Fibroblast of skin of left quadriceps (primary cell): Measurements from ENCODE around the gene CCNK.

Experiments
- DNase-seq, 2 experiments: peaks; one replicate each; pipeline ENCODE4 v3.0.0-alpha.2; 2013; ENCODE audit warnings: low read depth in 2 of 2

Gene CCNK

DNA sequence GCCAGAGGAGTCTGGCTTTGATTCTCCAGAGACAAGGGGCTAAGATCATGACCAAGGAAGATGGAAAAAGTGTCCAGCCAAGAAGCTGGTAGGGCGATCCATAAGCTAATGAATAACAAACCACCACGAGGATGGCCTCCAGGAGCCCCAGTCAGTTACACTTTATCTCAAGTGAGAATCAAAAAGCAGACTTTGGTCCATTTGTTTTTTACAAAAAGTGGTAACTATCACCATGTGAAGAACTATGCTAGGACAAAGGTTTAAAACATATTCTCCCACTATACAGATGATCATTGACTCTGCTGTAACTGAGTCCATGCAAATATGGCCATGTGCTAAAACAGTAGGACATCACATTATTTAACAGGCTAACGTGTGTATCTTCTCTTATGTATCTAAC lies 14.5 kb upstream of the CCNK start:
- no peak for DNase-seq

DNA sequence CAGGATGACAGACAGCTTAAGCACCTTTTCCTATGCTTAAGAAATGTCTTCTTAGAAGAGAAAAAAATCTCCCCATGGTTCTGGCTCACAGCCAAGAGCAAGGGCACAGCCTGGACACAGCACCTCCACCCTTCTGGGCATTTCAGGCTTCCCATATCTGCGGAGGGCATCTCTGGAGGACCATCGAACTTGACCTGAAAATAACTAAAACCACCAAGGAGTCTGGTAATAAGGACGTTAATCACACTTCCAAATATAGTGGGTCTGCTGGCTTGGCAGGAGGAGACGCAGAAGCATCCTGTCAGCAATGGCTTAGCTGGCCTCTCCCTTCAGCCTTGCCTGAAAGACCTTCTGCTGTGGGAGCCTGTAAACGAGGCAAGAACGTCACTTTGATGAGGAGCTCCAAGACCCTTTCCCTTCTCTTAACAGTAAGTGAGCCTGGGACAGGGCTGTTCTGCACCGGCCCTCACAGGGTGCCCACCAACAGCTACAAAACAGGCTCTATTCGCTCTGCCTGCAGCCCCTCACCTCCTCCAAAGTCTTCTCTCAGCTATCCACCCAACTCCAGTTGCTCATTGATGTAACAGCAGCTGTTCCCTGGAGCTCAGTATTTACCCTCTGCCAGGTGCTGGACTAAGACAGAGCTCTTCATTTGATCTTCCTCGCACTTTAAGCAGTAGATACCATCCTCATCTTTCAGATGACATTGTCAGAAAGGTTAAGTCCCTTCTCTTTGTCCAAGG lies 13.7 kb upstream of the CCNK start:
- DNase-seq, result no peak

DNA sequence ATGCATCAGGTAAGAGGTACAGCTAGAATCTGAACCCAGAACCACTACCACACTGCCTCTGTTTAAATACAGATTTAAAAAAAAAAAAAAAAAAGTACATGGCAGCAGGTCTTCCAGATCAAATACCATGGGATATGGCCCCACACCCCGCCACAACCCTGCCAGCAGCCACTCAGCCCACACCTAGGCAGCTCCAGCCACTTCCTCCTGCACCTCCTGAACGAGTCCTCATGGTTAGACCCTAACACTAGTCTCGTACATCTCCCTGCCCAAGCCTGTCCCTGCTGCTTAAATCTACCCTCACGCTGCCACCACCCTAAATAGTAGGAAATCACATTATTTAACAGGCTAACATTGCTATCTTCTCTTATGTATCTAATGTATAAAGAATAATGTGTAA lies 13.1 kb upstream of the CCNK start:
- DNase-seq, result no peak

DNA sequence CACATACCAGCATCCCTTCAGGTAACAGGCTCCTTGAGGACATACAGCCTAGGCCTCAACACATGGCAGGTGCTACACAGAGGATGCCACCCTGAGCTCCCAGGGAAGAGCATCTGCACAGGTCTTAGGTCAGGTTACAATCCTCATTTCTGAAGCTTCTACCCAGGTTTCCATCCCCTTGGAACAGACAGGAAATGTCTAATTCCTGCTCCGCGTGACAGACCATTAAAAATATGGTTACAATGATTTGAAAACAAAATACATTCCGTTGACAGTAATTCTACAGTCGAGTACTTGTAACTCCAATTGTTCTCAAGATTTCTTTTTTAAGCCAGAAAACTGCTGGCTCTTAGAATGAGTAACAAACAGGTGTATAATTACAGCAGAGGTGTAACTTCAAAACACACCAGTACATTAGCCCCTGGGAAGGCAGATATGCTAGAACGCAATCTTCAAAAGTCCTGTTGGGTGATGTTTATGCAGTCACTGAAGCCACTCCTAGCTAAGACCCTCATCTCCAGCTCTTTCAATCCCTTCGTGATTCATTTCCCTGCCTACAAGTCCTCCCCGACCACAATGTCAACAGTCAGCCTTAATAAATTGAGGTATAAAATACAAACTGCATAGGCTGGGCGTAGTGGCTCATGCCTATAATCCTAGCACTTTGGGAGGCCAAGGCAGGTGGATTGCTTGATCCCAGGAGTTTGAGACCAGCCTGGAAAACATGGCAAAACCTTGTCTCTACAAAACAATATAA lies 12.2 kb upstream of the CCNK start:
- DNase-seq, result no peak

DNA sequence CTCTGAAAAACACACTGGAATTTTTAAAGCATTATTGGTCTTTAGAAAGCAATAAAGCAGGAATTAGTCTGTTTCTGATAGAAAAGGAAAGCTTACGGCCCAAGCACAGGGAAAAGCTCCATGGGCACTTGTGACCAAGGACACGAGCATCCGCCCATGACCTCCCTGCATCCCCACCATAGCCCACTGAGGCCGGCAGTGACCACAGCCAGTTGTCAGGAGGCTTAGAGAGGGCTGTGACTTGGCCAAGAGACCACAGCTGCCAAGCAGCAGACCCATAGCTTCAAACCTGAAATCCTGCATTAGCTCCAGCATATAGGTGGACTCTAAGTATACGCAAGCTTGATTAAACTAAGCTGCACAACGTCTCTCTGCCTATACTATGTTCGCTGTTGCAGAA lies 9.5 kb upstream of the CCNK start:
- no peak for DNase-seq

DNA sequence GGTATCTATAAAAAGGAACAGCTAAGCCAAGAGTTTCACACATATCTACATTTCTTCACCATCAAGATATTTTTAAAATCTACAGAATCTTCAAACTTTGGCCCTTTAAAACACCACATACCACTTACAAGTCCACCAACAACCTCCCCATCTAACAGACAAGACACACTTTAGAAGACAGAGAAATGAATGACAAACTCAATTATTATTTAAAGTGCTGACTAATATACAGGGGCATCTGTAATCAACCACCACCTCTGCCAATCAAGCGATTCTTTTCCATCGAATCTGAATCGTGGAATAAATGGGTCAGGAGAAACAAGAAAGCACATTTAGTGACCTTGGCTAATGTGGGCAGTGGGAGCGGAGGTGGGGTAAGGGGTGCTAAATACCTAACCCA lies 8.3 kb upstream of the CCNK start:
- no peak for DNase-seq

DNA sequence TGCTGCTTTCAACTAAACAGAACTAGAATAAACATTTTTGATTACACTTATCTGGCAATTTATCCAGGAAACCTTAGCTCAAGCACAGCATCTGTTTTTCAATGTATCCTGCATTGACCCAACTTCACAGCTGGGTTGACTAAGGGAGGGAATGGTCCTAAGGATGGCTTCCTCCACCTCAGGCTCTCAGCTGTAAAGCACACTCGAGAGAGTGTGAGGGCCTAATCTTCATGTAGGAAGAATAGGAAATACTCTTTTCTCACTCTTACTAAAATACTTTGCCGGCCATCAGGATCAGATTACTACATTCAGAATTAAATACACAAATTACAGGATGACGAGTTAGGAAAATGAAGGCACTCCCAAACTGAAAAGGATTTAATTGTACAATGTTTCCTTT lies 7.8 kb upstream of the CCNK start:
- DNase-seq, result no peak

DNA sequence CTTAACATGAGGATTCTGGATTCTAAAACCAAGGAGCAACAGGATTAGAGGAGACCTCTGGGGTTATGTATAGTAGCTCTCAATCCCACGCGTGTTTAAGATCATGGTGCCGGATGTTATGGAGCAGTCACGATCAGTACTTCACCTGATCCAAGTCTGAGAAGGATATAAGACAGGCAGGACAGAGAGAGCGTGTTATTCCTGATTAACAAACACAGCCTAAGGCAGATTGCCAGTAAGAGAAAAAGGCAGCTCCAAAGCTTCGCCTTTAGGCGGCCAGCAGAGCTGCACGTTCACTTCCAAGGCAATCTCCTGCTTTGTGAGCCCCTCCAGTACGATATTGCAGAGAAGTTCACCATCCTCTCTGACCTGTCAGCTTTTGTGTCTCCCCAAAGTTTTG lies 6.0 kb upstream of the CCNK start:
- no peak for DNase-seq

DNA sequence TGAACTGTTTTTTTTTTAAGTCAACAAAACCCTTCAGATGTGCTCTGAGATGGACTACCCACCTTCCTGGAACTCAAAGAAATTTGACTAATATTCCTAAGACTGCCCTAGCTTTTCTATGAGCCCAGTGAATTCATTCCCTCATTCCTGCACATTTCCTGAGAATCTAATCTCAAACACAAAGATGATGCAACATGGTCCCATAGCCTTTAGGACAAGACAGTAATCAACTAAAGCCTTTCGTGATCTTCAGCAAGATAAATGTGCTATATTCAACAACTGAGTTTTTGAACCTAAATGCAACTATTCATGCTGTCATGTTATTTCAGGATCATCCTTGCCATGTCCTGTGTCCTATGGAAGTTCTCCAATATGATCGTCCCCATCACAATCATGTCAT lies 5.5 kb upstream of the CCNK start:
- no peak for DNase-seq

DNA sequence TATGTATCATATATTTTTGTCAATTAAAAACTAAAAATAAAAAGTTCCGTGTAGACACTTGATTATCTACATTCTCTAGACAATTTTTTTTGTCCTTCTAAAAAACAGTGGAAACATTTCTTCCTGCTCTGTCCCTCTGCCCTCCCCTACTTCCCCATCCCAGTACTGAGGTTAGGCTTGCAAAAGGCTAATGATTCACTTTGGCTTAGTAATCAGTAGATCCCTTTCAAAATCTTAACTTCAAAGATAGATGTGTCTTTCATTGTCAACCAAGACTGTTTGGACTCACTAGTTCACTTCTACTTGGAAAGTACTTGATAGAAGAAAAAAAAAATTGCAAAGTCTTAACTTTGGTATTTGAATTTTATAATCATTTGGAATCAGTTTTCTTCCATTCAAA lies 4.3 kb upstream of the CCNK start:
- DNase-seq, result no peak

DNA sequence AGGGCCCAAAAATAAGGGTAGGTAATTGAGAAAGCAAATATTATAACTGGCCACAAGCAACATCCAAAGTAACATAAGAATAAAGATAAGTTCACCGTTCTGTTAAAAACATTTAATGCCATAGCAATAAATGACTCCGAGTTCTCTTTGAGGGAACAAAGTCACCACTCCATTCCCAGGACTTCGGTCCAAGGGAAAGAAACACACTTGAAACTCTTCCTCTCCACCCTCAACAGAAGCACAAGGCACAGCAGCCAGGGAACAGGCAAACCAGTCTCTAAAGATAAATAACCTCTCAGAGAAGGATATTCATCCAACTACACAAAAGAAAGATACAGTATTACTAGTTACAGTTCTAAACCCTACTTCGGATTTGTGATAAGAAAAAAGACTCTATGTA lies 3.1 kb upstream of the CCNK start:
- no peak for DNase-seq

DNA sequence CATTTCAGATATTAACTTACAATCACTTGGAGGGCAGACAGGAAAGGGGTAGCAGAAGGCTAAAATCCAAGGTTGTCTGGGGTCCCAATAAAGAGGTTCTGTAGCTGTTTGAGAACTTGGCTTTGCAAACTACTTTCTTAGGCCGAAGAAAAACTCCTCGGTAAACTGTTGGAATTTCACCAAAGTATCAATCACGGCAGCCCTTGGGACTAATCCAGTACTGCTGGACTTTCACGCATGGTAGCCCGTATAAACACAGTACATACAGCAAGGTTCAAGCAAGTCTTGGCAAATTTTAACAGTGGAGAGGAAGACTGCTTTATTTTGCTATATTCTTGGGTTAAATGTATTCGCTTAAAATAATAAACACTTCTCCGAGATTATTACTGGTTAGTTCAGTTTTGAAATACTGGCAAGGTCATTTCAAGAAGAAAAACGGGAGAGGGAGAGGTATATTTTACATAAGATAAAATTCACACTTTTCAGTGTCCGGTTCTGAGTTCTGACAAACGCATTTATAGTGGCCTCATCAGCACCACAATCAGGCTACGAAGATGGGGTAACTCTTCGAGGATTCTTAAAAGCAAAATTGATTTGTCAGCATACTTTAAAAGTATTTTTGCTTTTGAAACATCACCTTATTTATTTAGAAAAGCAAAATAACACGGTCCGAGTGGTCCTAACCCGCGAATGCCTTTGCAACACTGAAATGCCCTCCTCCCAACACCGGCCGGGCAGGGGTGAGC lies 1.9 kb upstream of the CCNK start:
- no peak for DNase-seq

DNA sequence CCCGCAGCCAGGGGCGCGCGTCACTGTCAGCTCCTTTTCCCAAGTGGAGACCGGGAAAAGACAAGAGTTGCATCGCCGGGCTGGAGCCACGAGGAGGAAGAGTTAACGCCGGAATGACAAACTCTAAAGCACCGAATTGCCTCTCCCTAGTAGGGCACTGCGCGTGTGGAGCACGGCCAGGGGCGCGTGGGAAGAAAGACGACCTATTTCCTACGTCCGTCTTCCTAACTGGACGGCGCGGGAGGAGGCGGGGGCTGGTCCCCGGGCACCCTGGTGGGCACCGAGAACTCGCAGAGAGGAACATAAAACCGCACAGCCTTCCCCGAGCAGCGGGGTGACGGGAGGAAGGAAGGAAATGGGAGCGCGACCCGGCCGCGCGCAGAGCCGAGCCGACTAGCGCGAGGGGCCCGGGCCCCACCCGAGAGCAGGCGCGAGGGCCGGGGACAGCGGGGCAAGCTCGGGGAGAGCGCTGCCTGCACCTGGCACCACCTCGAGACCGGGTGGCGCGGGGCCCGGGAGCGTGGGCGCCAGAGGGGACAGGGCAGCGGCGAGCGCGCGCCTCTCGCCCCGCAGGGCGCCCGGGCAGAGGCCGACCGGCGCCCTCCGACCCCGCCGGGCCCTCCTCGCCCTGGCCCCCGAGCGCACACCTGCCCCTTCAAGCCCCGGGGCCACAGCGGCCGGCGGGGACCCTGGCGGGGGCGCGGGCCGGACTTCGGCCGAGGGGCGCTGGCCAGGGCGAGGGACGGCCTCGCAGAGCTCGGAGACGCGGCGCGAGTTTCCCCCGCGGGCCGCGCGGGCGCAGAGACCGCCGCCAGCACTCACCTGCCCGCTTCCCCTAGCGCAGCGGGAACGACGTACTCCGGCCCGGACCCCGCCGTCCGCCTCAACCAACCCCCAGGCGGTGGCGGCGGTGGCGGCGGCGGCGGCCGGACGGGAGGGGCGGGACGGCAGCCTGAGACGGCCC lies 1.0 kb upstream of the CCNK start, which contains the start of gene SETD3:
Gene SETD3 (minus strand): TSS at position 954 of the 964 bp plus-strand sequence. CDS start 15,054 bp downstream, outside the sequence.
- no peak for DNase-seq

DNA sequence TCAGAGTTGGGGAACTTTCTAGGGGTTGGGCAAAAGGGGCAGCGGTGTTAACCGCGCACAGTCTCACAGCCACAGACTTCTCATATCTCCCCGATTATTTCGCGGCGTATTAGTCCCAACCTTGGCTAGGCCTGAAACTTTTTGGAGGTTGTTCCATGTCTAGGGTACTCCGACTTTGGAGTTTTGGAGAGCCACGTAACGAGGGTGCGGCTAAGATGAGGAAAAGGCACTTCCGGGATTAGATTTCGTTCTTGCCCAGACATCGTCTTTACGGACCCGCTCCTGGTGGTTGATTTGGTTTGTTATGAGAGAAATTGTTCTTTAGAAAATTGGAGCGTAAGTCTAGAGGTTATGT lies 513 bp downstream of the CCNK start:
- DNase-seq, result no peak

DNA sequence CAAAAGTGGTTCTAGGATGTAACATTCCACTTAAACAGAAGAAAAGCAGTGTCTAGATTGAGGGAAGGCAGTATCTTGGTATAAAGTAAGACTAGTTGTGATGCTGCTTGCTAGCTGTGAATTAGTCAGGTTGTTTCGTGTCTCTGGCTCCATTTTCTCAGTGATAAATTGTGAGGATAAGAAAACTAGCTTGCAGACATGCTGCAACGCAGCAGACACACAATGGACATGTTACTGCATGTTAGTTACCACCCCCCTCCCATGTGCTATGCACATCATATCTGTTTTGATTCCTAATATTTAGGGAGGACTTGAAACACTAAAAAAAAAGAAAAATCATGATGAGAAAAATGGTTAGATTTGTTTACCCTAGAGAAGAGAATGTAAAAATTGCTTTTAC lies 2.9 kb downstream of the CCNK start:
- DNase-seq, result no peak

DNA sequence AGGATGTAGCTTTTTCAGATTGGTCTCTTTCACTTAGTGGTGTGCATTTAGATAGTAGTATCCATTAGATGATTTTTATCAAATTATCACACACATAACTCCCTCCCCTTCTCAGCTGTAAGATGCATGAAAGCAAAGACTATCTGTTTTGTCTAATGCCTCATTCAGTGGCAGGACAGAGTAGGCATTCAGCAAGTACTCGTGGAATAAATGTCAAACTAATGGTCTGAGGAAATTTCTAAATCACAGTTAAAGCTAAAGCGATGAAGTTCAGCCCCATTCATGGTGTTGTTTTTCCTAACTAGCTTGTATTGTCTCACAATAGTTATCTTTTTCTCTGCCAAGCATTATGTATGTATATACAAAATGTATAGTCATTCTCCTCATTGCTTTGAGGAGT lies 16.1 kb downstream of the CCNK start:
- no peak for DNase-seq

DNA sequence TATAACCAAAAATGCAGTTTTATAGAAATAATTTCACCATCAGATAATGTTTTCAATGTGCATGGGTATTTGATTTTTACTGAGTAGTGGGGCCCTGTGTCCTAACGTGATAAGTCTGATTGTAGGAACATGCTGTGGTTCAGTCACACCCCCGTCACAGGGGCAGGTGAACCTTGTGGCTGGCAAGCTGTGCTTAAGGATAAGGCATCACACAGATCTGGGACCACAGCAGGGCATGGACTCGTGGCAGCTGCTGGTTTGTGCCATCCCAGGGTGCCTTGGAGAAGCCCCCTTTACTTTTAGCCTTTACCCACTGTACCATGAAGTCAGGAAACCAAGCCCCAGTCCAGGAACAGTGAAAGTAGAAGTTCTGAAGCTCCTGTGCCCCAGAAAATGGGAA lies 16.7 kb downstream of the CCNK start:
- DNase-seq, result no peak

DNA sequence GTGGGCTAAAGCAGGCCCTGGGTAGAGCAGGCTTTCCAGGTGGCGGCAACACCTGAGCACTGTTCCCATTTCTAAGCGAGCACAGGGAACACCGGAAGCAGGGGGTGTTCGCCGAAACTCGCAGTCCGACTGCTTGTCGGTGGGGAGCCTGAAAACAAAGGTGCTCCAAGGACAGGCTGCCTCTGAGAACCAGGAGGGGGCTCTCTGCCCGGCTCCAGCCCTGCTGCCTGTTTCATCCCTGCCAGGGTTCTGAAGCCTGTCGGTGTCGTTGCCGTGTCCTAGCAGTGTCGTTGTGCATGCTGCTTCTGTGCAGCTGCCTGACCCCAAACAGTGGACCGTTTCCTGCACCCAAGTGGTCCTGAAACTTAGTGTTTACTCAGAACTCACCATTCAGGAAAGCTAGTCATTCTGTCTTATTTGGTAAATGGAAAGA lies 21.8 kb downstream of the CCNK start:
- no peak for DNase-seq

DNA sequence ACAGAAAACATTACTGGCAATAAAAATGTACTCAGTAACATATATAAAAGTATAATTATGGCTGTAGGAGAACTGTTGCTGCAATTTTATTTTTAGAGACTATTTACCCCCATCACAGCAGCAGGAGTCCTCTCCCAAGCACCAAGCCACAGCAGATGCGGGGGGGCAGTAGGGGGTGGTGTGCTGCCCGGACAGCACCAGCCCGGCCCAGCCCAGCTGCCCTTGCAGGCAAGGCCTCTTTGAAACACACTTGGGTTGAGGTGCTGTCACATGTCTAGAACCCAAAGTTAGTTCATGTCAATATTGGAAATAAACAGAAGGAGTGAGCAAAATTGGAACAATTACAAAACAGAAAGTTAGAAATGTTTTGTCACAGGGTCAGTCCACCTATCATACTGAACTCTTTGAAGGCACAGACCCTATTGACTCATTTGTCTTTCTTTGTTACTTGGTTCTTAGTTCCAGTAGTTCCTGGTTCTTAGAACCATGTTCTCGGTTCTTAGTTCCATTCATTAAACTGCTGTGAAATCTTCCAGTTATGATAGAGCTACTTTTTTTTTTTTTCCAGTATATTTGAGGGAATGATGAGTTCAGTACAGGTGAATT lies 22.7 kb downstream of the CCNK start:
- no peak for DNase-seq

DNA sequence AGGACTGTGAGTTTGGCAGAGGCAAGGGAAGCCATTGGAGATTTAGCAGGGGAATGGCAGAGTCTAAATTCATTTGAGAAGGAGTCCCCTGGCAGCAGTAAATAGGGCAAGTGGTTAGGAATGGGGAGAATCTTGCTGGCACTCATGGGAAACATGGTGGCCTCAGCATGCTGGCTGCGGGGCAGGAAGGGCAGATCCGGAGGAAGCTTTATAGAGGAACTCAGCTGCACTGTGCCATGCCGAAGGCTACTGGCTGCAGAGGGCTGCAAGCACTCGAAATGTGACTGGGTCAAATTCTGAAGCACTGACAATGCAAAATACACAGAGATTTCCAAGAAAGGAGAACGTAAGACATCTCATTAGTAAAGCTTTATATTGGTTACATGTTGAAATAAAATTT lies 23.9 kb downstream of the CCNK start:
- DNase-seq, result no peak

DNA sequence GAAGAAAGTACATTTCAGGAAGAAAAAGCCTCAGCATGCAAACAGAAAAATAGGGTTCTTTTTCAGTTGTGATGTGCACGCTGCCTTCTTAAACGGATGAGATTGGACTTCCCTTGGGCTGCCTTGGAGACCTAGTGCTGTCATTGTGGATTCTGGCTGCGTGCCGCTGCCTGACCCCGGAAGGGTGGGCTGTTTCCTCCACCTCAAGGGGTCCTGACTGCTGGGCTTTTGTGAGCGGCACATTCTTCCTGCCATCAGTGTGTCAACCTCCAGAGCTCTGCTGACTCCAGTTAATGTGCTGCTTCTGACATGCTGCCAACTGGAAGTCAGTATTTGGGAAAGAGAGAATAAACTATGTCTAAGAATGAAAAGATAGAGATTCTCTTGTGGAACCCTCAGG lies 25.1 kb downstream of the CCNK start:
- DNase-seq, result no peak
